Measurements from ENCODE around the gene PRSS27.
"Not testable (repeated sequence)": the region's sequence is repeated elsewhere in the genome, so short reads cannot be mapped to it uniquely, and the experiment has no call there.

Gene PRSS27

DNA sequence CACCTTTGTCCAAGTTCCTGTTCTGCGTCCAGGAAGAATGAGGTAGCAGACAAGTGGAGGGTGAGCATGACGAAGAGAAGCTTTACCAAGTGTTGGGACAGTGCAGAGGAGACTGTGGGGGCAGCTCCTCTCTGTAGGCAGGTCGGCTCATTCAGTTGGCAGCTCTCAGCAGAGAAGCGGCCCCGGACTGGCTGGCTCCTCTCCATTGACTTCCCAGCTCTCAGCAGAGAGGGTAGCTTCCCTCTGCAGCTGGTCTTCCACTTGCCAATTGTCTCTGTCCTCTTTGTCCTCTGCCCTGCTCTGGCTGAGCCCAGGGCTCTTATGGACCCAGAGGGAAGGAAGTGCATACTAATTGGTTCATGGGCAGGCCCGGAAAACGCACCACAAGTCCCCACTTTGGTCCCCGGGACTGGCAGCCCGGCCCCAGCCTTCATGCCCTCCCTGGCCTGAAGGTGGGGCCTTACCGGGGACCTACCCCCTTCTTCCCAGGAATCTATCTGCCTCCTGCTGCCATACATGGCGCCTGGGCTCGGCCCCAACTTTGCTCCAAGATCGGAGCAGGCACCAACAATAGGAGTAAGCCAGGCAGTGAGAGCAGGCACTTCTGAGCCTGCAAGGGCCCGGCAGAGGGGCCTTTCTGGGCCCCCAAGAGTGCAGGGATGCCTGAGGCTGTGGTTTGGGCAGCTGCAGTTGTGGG is 27.6 kb downstream of the PRSS27 start:
- no peak for DNase-seq

GRCh38 chr16:2691491-2692248 is 28.4 kb downstream of the PRSS27 start:
- no peak for DNase-seq

- DNase-seq, result no peak
Observed at GRCh38 chr16:2690852-2691251, 29.2 kb downstream of the PRSS27 start.

GRCh38 chr16:2689968-2690801 is 29.8 kb downstream of the PRSS27 start:
- DNase-seq, result peak; percentile 19 to 47

GRCh38 chr16:2689422-2689821 is 30.6 kb downstream of the PRSS27 start:
- not testable (repeated sequence) for DNase-seq

DNA sequence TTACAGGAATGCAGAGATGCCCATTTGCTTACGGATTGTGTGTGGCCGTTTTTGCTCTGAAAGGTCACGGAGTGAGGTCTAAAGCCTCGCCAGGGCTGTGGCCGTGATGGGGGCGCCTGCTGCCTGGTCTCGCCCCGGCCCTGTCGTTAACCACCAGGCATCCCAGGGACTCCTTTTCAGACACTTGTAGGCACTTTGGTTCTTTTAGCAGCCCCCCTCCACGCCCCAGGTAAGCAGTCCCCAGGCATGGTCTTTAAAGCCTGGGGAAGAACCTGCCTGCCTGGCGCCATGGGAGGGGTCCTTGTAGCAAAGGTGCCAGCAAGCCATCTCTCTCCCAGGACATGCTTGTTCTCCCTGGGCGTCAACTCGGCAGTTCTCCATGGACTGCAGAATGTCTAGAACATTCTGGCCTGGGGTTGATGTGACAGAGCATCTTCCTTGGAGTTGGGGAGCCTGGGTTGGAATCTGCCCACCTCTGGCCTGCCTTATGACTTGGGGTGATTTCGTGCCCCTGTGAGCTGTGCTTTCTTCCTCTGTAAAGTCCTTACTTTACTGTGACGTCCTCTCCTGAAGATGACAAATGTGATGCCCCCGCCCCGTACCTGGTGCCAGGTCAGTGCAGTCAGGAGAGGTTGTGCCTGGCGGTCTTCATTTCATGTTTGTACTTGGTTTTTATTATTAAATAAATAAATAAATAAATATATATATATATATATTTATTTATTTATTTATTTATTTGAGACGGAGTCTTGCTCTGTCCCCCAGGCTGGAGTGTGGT is 32.3 kb downstream of the PRSS27 start:
- DNase-seq, result no peak

DNA sequence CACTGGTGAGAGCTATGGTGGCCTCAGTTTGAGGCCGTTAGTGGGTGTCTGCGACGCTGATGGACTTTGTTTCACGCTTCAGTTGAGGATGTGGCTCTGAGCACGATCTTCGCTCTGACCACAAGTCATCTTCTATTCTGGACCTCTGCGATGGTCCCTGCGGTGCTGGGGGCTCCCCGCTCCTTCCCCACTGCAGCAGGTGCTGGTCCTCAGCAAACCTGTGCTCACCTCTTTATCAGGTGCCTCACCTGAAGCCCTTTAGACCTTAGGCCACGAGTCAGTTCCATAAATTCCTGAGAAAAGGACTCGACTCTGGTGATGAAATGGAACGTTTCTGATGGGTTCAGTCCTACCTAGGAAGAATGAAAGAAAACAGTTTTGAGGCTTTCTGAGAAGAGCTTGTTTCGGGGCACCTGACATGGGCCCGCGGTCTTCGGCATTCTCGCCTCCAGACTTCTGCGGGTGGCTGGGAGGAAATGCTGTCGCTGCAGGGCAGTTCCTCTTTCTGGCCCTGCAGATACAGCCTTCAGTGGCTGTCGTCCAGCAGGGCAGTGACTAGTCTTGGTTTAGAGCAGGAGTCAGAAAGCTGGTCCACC is 33.0 kb downstream of the PRSS27 start:
- peak; percentile 75 to 79 for DNase-seq

- DNase-seq, result not testable (repeated sequence)
Observed at GRCh38 chr16:2686075-2686474, 33.9 kb downstream of the PRSS27 start.

GRCh38 chr16:2683041-2683440 is 37.0 kb downstream of the PRSS27 start:
- peak; percentile 10 to 11 for DNase-seq

- peak; percentile 99 for DNase-seq
Observed at GRCh38 chr16:2682209-2683021, 37.6 kb downstream of the PRSS27 start, which contains the start of gene KCTD5. TSS of gene KCTD5 (plus strand) at chr16:2682523. CDS start at chr16:2682549, 26 bp downstream.

- not testable (repeated sequence) for DNase-seq
Observed at GRCh38 chr16:2680360-2680759, 39.7 kb downstream of the PRSS27 start.

DNA sequence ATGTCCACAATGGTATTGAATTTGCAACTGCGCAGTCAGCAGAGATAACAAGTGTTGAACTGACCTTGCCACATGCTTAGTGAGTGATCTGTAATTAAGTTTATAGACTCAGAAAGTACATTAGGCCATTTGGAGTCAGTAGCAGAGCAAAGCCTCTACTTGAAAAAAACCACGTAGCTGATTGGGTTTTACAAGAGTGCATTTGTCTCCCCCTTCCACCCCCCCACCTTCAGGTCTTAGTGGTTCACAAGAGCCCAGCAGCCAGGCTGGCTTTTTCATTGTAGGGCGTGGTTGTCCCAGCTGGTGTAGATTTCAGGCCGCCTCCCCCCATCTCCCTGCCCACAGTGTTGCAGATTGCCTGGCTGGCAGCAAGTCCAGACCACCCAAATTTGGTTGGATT is 40.1 kb downstream of the PRSS27 start:
- DNase-seq, result not testable (repeated sequence)

- not testable (repeated sequence) for DNase-seq
Observed at GRCh38 chr16:2678206-2678965, 41.6 kb downstream of the PRSS27 start.

GRCh38 chr16:2676937-2677336 is 43.1 kb downstream of the PRSS27 start:
- not testable (repeated sequence) for DNase-seq

DNA sequence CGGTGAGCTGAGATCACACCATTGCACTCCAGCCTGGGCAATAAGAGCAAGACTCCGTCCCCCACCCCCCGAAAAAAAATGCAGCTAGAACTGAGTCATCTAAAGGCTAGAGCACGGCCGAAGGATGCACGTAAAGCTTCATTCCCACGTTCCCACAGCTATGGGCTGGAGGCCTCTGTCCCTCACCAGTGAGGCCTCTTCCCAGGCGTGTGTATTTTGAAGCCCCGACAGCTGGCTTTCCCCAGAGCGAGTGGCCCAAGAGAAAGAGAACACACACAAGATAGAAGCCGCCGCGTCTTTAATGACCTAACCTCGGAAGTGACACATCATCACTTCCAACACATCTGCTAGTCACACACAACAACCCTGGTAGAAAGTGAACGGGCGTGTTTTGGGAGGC is 44.3 kb downstream of the PRSS27 start:
- DNase-seq, result no peak

- DNase-seq, result no peak
Observed at GRCh38 chr16:2675021-2675420, 45.0 kb downstream of the PRSS27 start.

GRCh38 chr16:2673066-2673999 is 46.7 kb downstream of the PRSS27 start:
- peak; percentile 96 to 99 for DNase-seq

DNA sequence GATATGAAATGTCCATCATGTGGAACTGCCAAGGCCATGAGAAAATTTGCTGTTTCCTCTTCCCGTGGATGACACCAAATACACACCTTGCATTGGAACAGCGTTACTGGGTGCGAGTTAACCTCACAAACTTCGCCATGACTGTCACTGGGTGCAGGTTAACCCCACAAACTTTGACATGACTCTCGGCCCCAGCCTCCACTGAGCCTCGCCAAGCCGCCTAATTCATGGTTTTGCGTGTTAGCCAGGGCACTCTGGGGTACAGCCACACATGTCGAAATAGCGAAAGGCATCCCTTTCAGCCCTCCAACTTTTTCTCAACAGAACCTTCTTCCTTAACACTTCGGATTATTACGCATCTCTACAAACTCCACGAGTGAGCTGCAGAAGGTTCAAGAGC is 48.3 kb downstream of the PRSS27 start:
- DNase-seq, result no peak

DNA sequence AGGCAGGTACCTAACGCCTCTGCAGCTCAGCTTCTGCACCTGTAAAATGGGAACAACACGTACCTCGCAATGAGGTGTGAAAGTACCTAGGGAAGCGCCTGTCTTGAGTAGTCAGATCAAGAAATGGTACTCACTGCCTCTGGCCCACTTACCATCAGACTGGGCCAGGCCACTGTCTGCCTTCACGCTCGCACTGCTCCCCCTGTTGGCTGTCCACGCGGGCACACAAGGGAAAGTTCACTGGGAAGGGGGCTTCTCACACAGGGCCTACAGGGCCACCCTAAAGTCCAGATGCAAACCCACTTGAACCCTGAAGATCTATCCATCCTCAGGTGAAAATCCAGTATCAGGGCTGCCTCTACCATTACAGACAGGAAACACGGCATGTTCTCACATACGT is 48.8 kb downstream of the PRSS27 start:
- peak in 1 of 2 donors; percentile 6 for DNase-seq
